Measurements from ENCODE around the gene SLC7A14. TPM values are rescaled to one million over a fixed set of nuclear protein-coding genes. Genes with fewer than 3 reads are reported as not detected.

The SLC7A14 gene
- total and polyA plus RNA-seq, 2 of the 13 experiments (the other 11 are each of a cell fraction or from before 2014, with no cell fraction given): not detected

- peak; percentile 39; the same call in 1 of the 2 replicates for TF ChIP-seq WIZ (CRISPR knock-in tag; IDR thresholded peaks at IDR 0.05)
- no peak for TF ChIP-seq SMAD9 (CRISPR knock-in tag; IDR thresholded peaks at IDR 0.05)
- no peak for TF ChIP-seq ZNF580 (CRISPR knock-in tag; IDR thresholded peaks at IDR 0.05; ENCODE audit: borderline replicate concordance, low read depth)
- no peak for TF ChIP-seq SNRNP70 (IDR thresholded peaks at IDR 0.05; ENCODE audit: low read depth, low read length)
- TF ChIP-seq POGZ (CRISPR knock-in tag; IDR thresholded peaks at IDR 0.05): peak; percentile 56; the same call in 1 of the 2 replicates
- TF ChIP-seq PATZ1 (CRISPR knock-in tag; IDR thresholded peaks at IDR 0.05): 0 out of 2 replicates have a peak, but pooled peaks have one; percentile 68
- TF ChIP-seq ATF1 (CRISPR knock-in tag; IDR thresholded peaks at IDR 0.05): no peak
- TF ChIP-seq GZF1 (CRISPR knock-in tag; IDR thresholded peaks at IDR 0.05): 0 out of 2 replicates have a peak, but pooled peaks have one; percentile 55
- peak; percentile 83 for TF ChIP-seq ZNF609 (CRISPR knock-in tag; IDR thresholded peaks at IDR 0.05; ENCODE audit: borderline replicate concordance)
- TF ChIP-seq ZNF468 (CRISPR knock-in tag; IDR thresholded peaks at IDR 0.05): no peak; the same call in 1 of the 2 replicates
- TF ChIP-seq FOXK2 (IDR thresholded peaks at IDR 0.05): peak; percentile 60; the same call in 1 of the 2 replicates
- TF ChIP-seq ZNF746 (CRISPR knock-in tag; IDR thresholded peaks at IDR 0.05): 0 out of 2 replicates have a peak, but pooled peaks have one; percentile 53
- TF ChIP-seq ZNF333 (CRISPR knock-in tag; IDR thresholded peaks at IDR 0.05; ENCODE audit: borderline replicate concordance): no peak
- no peak for TF ChIP-seq BATF2 (CRISPR knock-in tag; IDR thresholded peaks at IDR 0.05)
- TF ChIP-seq TEF (CRISPR knock-in tag; IDR thresholded peaks at IDR 0.05): no peak
- TF ChIP-seq FOXO1 (CRISPR knock-in tag; IDR thresholded peaks at IDR 0.05): peak; percentile 77
- TF ChIP-seq CHD4 (IDR thresholded peaks at IDR 0.05; ENCODE audit: borderline replicate concordance, low read length): no peak
- TF ChIP-seq NR2F1 (CRISPR knock-in tag; IDR thresholded peaks at IDR 0.05): peak; percentile 76 to 78
- no peak for TF ChIP-seq CREB3 (CRISPR knock-in tag; IDR thresholded peaks at IDR 0.05)
Observed at GRCh38 chr3:170425491-170426239, 160.2 kb downstream of the SLC7A14 start (continued).
